Hematopoietic multipotent progenitor cell treated with erythropoietin and hydrocortisone succinate and interleukin-3 and kit ligand, for 6 days (in vitro differentiated cells): Measurements from ENCODE around the gene CUTC.
A peak's percentile ranks its signal among the peaks of the same experiment; 100 is the strongest.
"Not testable (repeated sequence)": the region's sequence is repeated elsewhere in the genome, so short reads cannot be mapped to it uniquely, and the experiment has no call there.

Experiments used
- DNase-seq: peaks from one replicate; pipeline ENCODE4 v3.0.0-alpha.2; 2015

Gene CUTC

GRCh38 chr10:99732033-99732842 is at the start of gene CUTC, which contains the start of gene COX15:
TSS of gene CUTC (plus strand) at chr10:99732234. CDS start at chr10:99732349, 115 bp downstream.
TSS of gene COX15 (minus strand) at chr10:99732127. CDS start at chr10:99732049, 78 bp downstream.
- peak; percentile 98 for DNase-seq

- DNase-seq, result peak; percentile 62
Measured at GRCh38 chr10:99682752-99683151, 49.3 kb upstream of the CUTC start.

GRCh38 chr10:99685597-99685967 is 46.5 kb upstream of the CUTC start:
- peak; percentile 78 for DNase-seq

- no peak for DNase-seq
Measured at GRCh38 chr10:99689461-99689860, 42.6 kb upstream of the CUTC start.

- DNase-seq, result no peak
Measured at GRCh38 chr10:99693933-99694583, 38.0 kb upstream of the CUTC start.

GRCh38 chr10:99695761-99696160 is 36.3 kb upstream of the CUTC start:
- DNase-seq, result no peak

- DNase-seq, result peak; percentile 27
Measured at GRCh38 chr10:99698504-99699080, 33.4 kb upstream of the CUTC start.

GRCh38 chr10:99700649-99701048 is 31.4 kb upstream of the CUTC start:
- no peak for DNase-seq

- DNase-seq, result peak; percentile 87
Measured at GRCh38 chr10:99708428-99709012, 23.5 kb upstream of the CUTC start.

- DNase-seq, result peak; percentile 74
Measured at GRCh38 chr10:99709480-99710229, 22.4 kb upstream of the CUTC start.

GRCh38 chr10:99711129-99711719 is 20.8 kb upstream of the CUTC start:
- DNase-seq, result peak; percentile 90

GRCh38 chr10:99714446-99714845 is 17.6 kb upstream of the CUTC start:
- DNase-seq, result no peak

GRCh38 chr10:99720387-99720786 is 11.6 kb upstream of the CUTC start:
- DNase-seq, result no peak

GRCh38 chr10:99730026-99730425 is 2.0 kb upstream of the CUTC start:
- DNase-seq, result no peak

- DNase-seq, result peak; percentile 60
Measured at GRCh38 chr10:99731306-99732032, 565 bp upstream of the CUTC start.

- DNase-seq, result peak; percentile 24
Measured at GRCh38 chr10:99733366-99733765, 1.3 kb downstream of the CUTC start.

- DNase-seq, result not testable (repeated sequence)
Measured at GRCh38 chr10:99734111-99734510, 2.1 kb downstream of the CUTC start.

- no peak for DNase-seq
Measured at GRCh38 chr10:99740260-99740659, 8.2 kb downstream of the CUTC start.

GRCh38 chr10:99740933-99741559 is 9.0 kb downstream of the CUTC start:
- DNase-seq, result no peak

- DNase-seq, result no peak
Measured at GRCh38 chr10:99742254-99742653, 10.2 kb downstream of the CUTC start.

GRCh38 chr10:99742701-99743100 is 10.7 kb downstream of the CUTC start:
- no peak for DNase-seq
